Measurements from ENCODE around the gene MRPL22.

GRCh38 chr5:154898210-154898609 is 42.7 kb upstream of the MRPL22 start:
- TF ChIP-seq CTCF (optimal IDR thresholded peaks at IDR 0.05 in 1 of 3, IDR thresholded peaks at IDR 0.05 in 1 of 3, conservative IDR thresholded peaks at IDR 0.05 in 1 of 3; ENCODE audit: extremely low read depth in 1 of 3, insufficient read depth in 2 of 3, low read length in 3 of 3): no peak
- no peak for TF ChIP-seq EZH2 (IDR thresholded peaks at IDR 0.05; ENCODE audit: low read length)

All from keratinocyte (primary cell).